ENCODE measurements around the gene MFRP.

Gene MFRP

DNA sequence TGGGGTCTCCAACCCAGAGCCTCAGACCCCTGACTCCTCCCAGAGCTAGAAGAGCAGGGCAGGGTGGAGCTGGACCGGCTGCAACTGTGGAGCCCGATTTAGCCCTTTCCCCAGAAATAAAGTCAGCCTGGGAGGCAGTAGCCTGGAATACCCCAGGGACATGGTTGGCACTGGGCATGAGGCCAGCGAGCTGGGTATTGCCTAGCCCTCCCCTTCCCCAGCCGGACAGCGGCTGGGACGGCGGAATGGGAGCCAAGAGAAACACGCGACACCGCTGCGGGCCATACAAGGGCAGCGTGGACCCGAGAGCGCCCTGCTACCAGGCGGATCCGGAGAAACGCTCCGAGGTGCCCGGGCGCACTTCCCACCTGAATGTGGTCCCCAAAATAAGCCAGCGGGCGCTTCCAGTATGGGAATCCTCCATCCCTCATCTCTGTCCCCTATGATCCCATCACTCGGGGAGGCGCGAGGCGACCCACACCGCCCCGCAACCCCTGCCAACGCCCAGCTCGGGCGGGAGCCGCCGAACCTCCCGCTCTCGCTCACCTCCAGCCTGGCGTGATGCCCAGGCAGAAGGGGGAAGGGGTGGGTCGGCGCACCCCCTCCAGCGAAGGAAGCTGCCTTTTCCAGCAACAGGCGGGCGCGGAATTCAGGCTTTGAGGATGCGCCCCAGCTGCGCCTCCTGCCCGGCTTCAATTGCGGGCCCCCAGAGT lies 30.3 kb downstream of the MFRP start:
- peak; percentile 74 for DNase-seq

DNA sequence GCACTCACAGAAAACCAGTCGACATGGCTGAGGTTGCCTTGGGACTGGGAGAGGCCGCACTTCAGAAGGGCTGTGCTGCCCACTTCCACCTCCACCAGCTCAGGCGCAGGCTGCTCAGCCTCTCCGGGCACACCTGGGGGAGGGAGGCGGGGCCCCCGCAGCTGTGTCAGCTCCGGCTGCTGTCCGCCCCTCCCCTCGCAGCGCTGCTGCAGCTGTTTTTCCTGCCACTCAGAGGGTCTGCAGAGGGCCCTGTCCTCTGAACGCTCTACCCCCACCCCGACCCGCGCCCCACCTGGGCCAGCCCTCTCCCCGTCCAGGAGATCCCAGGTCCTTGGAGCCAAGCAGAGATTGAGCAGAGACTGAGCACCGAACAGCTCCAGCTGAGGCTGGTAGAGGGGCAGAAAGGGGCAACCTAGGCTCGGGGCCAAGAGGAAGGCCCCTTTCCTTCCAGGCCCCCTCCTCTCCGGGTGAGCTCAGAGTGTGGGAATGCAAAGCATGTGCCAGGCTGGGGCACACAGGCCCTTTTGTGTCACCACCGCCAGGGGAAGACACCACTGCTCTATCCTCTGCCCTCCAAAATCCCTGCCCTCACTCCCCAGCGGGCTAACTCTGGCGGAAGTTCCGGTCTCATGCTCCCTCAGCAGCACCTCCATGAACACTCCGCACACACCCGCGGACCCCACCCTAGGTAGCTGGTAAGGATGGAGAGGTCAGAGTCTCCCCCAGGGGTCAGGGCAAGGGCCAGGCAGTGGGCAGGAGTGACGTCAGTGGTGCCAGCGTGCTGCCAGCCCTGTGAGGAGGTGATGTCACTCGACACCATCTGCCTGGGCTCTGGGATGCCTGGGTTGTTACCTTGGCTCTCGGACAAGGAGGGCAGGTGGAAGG lies 31.1 kb downstream of the MFRP start:
- peak; percentile 74 for DNase-seq

DNA sequence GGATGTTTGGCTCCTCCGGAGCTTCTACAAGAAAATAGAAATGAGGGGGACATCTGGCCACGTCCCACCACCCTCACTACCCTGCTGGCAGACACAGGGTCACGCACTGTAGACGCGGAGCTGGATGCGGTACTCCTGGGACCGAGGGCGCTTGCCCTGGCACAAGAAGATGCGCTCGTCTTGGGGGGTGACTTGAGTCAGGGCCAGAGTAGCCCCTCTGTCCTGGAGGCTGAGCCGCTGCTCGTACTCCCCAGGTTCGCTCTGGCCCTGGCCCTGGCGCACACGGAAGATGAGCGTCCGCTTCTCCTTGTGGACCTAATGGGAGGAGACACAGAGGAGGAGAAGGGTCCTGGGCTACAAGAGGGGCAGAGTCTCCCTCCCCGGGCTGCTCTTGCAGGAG lies 31.8 kb downstream of the MFRP start:
- no peak for DNase-seq

DNA sequence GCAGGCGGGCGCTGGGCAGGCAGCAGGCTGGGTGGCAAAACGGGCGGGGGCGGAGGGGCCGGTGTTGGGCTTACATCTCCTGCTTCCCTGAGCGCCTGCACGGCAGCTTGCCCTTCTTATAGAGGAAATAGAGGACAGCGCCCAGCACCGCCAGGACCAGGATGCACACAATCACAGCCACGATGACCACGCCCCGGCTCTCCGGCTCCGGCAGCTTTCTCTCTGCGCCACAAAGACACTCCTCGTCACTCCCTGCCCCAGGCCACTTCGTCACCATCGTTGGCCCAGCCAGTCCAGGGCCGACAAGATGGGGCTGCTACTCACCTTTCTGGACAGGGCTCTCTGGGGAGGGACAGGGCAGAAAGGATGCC lies 35.8 kb downstream of the MFRP start:
- no peak for DNase-seq

DNA sequence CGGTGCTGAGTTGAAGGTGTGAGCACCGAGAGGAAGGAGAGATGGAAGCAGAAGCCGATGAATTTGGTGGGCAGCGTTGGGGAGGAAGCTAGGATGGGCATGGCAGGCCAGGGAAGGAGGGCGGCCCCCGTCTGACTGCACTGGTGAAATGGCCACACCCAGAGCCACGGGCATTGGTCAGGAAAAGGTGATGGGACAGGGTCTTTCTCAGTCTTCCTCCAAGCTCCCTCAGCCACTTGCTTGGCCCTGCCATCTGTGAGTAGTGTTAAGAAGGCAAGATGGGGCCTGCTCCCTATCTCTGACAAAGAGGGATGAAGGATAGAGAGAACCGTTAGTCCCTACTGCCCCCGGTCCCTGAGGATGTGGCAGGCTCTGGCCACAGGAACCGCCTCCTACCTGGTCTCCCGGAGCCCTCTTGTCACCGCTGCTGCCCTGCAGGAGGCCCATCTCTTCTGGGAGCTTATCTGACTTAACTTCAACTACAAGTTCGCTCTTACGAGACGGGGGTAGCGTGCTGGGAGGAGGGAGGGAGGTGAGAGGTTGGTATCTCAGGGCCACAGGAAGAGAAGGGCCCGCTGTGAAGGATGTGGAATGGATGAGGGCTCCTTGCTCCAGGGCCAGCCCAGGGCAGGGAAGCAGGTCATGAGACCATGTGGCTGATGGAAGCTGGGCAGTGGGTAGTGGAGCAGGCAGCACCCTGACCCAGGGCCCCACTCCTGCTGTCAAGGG lies 36.4 kb downstream of the MFRP start:
- no peak for DNase-seq

DNA sequence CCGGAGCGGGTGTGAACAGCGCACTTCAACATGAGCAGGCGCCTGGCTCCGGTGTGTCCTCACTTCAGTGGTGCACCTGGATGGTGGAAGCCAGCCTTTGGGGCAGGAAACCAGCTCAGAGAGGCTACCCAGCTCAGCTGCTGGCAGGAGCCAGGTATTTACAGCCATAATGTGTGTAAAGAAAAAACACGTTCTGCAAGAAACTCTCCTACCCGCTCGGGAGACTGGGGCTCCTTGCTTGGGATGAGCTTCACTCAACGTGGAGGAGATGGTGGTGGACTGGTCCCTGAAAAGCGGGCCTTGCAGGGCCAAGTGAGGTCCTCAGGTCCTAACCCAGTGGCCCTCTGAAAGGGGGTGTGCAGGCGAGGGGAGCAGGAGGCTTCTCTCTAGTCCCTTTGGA lies 37.1 kb downstream of the MFRP start:
- DNase-seq: no peak

DNA sequence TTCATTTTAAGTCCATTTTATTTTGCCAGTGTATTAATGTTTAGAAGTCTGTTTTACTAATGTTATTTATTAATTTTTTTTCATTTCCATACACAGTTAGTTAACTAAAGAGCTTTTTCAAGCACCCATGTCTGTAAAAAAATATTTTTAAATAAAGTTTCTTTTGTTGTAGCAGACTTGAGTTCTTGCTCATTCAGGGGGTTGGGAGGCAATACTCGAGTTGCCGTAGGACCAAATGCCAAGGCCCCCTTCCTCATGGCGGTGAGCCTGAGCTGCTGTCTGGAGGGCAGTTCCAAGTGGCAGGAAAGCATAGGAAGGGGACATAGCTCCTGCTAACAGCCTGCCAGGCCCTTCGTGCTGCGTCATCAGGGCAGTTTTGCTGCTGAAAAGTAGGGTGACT lies 38.5 kb downstream of the MFRP start:
- DNase-seq: no peak

DNA sequence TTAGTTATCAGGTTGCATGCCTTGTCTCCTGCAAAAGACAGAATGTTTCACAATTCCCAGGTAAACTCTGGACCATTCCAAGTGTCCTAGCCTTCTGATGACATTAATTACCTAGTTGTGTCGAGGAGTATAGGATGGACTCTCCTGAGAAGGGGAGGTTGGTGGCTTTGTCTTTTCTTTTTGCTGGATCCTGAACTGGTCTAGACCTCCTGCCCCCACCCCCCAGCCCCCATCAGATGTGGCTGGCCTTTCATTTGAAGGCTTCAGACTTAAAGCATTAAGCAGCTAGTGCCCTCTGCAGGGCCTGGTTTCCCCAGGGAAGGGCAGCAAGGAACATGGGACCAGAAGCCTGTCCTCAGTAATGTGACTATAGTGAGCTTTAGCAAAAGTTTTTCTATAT lies 39.3 kb downstream of the MFRP start:
- DNase-seq: no peak

DNA sequence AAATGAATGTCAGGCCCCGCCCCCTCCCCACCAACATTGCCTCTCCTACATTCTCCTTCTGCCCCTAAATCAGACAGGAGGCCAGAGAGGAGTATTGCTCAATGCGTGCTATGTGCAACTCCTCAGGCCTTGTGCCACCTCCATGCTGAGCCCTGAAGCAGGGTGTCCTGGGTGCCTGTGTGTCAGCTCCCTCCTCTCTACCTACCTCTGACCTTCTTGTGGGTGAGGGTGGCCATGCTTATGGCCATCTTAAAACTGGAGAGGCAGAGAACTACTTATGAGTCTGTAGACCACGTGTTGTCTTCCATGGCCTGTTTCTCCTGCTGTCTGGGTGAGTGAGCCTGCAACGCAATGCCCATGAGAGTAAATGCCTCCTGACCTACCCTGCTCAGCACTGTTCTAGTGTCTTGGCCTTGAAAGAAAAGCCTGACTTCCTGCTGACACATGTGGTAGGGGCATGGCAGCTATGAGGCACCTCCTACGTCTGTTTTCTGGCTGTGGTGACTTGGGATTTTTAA lies 40.1 kb downstream of the MFRP start:
- DNase-seq: no peak

DNA sequence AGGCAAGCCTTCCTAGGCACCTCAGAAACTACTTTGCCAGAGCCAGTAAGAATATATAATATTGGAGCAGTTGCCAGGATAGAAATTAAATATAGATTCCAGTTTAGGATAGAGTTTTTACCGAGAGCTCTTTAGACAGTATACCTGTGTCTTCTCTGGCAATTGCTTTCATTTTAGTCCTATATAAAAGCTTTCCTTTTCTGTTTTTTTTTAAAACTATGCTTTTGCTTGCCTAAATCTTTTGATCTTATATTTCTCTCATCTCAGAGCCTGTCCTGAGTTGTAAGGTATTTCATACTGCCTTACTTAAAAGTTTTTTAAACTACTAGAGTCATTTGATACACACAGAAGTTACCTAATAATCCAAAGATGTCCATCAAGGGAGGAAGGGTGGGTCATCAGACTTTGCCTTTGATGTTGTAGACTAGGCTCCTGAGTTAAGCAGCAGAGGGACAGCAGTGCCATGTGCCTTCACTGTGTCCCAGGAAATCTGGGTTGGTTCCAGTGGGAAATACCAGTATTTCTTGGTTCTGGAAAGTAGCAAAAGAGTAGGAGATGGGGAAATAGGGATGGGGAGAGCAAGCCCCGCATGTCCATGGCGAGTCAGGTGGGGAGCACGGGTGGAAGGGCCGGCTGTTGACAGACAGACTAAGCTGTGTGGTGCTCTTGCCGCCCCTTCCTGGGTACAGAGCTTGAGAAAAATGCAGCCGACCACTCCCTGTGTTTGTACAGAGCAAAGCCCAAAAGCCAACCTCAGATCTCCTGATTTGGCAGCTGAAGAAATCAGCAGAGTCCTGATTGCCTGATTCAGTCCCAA lies 40.7 kb downstream of the MFRP start:
- DNase-seq: no peak

DNA sequence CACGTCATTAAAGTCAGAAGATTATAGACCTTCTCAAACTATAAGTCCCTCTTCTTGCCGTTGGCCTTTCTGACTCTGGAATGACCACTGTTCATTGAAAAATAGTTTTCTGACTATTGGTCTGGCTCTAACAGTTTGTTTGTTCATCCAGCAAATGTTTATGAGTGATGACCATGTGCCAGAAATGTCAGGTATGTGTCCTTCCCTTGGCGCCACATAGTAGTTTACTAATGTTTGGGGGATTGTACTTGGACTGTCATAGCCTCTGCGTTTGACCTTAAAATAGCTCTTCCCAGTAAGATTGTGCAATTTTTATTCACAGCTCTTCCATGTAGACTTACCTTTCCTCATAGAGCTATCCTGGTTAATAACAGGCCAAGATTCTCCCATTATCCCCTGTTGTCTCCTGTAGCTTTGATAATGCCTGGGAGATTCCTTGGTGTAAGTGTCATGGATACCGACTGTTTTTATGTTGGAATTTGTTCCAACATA lies 43.2 kb downstream of the MFRP start:
- DNase-seq: no peak

DNA sequence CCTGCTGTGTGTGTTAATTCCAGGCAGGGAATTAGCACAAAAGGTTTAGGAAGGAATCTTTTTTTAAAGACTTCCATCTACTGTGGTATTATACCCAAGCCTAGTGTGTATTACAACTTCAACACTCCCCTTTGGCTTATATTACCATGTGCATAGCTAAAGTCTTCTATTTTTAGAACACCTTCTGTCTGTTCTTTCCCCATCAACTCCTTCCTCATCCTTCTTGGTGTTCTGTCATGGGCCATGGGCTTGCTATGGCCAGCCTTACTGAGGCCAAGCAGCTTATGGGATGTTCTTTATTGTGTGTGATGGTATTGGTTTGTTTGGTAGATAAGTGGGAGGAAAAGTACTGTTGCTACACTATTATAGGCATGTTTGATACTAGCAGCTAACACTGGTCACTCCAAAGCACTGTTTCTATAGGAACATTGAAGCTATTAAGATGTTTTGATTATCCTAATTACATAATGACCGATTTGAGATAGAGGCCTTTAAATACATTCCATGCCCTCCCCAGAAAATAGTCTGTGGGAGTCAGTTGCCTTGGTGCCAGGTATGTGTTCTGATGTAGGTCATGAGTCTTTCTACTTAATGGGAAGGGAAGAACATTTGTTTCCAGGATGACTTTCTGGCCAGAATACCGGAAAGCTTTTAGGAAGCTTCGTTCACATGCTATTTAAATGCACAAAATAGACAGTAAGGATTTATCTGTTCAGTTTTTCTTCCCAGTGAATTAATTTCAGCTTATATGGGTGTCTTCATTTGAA lies 46.1 kb downstream of the MFRP start:
- no peak for DNase-seq

DNA sequence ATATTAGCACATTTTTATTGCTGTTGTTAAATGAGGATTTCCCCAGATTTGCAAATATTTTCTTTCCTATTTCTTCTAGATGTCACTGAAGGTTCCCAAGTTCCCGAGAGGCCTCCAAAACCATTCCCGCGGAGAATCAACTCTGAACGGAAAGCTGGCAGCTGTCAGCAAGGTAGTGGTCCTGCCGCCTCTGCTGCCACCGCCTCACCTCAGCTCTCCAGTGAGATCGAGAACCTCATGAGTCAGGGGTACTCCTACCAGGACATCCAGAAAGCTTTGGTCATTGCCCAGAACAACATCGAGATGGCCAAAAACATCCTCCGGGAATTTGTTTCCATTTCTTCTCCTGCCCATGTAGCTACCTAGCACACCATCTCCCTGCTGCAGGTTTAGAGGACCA lies 47.1 kb downstream of the MFRP start:
- DNase-seq: no peak

DNA sequence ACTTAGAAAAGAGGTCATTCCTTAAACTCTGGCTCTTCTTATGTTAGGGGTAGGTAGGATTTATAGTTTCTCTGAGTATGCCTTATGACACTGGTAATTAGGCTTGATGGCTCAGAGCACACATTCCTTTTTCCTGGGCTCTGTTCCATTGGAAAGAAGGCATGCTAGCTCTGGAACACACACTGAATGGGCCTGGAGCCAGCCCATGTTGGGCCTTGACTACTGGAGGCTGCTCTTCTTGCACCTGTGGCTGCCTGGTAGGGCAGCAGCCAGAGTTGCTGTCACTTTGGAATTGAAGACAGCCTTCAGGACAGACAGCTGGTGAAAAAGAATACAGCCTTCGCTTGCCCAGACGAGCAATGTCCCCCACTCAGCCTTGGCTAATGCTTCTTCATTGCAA lies 47.8 kb downstream of the MFRP start:
- no peak for DNase-seq

DNA sequence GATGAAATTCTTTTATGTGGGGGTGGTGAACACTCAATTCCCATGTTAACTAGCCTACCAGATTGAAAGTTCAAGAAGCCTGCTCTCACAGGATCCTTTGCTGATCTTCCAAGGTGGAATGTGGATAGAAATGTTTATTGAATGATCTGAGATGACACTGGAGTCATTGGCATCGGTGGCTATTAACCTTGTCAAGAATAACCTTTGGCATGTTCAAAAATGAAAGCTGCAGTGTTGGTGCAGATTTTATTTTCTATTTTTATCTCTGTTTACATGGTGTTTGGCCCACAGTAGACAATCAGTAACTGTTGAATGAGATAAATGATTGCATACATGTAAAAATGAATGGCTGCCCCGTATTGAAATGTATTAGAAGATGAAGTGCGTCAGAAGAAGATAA lies 48.6 kb downstream of the MFRP start:
- DNase-seq: no peak

DNA sequence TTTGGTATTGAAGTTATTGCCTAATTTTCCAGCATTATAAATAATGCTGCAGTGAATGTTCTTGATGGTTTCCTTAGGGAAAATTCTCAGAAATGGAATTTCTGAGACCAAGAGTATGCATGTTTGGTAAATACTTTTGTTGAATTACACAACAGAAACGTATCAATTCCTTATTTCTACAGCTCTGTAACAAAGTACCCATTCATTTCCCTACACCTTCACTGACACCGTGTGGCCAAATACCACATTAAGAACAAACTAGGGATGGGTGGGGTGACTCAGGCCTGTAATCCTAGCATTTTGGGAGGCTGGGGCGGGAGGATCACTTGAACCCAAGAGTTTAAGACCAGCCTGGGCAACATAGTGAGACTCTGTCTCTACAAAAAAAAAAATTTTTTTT lies 51.3 kb downstream of the MFRP start:
- no peak for DNase-seq

DNA sequence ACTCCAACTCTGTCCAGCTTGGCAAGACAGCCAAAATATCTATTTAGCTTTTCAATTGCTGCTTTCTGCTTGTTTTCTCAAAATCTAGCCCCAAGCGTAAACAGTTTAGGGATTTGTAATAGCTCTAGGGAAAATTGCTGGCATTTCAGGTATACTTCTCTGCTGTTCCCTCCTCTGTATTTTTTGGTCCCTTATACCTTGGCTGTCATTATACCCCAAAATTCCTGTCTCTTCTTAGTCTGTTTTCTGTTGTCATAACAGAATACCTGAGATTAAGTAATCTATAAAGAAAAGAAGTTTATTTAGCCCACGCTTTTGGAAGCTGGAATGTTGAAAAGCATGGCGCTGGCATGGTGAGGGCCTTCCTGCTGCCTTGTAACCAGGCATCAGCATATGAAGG lies 53.0 kb downstream of the MFRP start:
- no peak for DNase-seq

DNA sequence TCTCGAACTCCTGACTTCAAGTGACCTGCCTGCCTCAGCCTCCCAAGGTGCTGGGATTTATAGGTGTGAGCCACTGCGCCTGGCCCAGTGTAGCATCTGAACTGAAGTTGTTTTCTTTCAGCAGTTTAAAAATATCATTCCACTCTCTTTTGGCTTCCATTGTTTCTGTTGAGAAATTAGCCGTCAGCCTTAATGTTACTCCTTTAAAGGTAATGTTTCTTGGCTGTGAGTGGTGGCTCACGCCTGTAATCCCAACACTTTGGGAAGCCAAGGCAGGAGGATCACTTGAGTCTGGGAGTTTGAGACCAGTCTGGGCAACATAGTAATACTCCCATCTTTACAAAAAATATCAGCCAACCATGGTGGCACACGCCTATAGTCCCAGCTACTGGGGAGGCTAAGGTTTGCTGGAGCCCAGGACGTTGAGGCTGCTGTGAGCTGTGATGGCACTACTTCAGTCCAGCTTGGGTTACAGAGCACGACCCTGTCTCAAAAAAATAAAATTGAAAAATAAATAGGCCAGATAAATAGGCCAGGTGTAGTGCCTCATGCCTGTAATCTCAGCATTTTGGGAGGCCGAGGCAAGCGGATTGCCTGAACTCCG lies 55.5 kb downstream of the MFRP start:
- DNase-seq: no peak

Measured in NCI-H2029 (cell line).